B cell (primary cell): ENCODE data around the gene PCBP3. TPM values are rescaled to one million over a fixed set of nuclear protein-coding genes. Genes with fewer than 3 reads are reported as not detected.

Experiments
- ATAC-seq: fragments of 200-7000 bp; cut with Tn5 transposase; one replicate; pipeline ENCODE4 v1.10.0; 2021; ENCODE audit warnings: low read depth, mild to moderate bottlenecking, moderate number of reproducible peaks, moderate library complexity
- CTCF ChIA-PET: fragments of 350-600 bp; sonication (Branson Sonifier 250); formaldehyde crosslinking; loops from one replicate; lab custom pipeline; 2021; ENCODE audit warnings: antibody characterized with exemption, inconsistent platforms; lab: Charles Lee
- POLR2A ChIA-PET: fragments of 350-600 bp; sonication (Branson Sonifier 250); formaldehyde crosslinking; loops from one replicate; lab custom pipeline; 2021; ENCODE audit warnings: antibody characterized with exemption; lab: Charles Lee
- DNase-seq: peaks from one replicate; pipeline ENCODE4 v3.0.0; 2013
- H2AFZ ChIP-seq: 2 replicates; pipeline ENCODE4 v1.6.1; 2012; ENCODE audit warnings: mild to moderate bottlenecking, low read depth, low read length; ENCODE audit not compliant: insufficient read depth, poor library complexity, severe bottlenecking
- H3K27ac ChIP-seq, 2 donors: 1 replicate in 1 of 2; 2 replicates in 1 of 2; pipeline ENCODE4 v1.5.1; 2012 to 2013; ENCODE audit warnings: low read length in 2 of 2, mild to moderate bottlenecking in 2 of 2, moderate library complexity in 1 of 2
- H3K27me3 ChIP-seq, 4 experiments: fragments of 200-600 bp in 1 of 4; sonication (generic) in 1 of 4; replicated peaks in 1 of 4; 1 replicate in 2 of 4; 2 replicates in 2 of 4; pipeline versions ENCODE4 v1.6.1 to v1.7.0; 2013 to 2016; ENCODE audit warnings: low read length in 3 of 4, mild to moderate bottlenecking in 2 of 4, mixed read lengths in 1 of 4, moderate library complexity in 1 of 4; ENCODE audit not compliant: insufficient read depth in 4 of 4, control insufficient read depth in 3 of 4; ENCODE audit errors: control extremely low read depth in 1 of 4
- H3K36me3 ChIP-seq, 2 experiments: replicated peaks in 1 of 2; 1 replicate in 1 of 2; 2 replicates in 1 of 2; pipeline versions ENCODE4 v1.6.1 to v1.7.1; 2013; ENCODE audit warnings: low read length in 1 of 2; ENCODE audit not compliant: insufficient read depth in 2 of 2, control insufficient read depth in 1 of 2; ENCODE audit errors: control extremely low read depth in 1 of 2, extremely low read depth in 1 of 2
- H3K4me1 ChIP-seq, 2 donors: fragments of 200-600 bp in 1 of 2; sonication (generic) in 1 of 2; 1 replicate in 1 of 2; 2 replicates in 1 of 2; pipeline versions ENCODE4 v1.5.1 to v1.6.1; 2013 to 2017; ENCODE audit warnings: low read length in 2 of 2; ENCODE audit not compliant: control insufficient read depth in 2 of 2, insufficient read depth in 2 of 2
- H3K4me2 ChIP-seq: replicated peaks from 2 replicates; pipeline ENCODE3; 2012; ENCODE audit warnings: mild to moderate bottlenecking, low read depth, low read length; ENCODE audit not compliant: poor library complexity, severe bottlenecking
- H3K4me3 ChIP-seq, 5 experiments: fragments of 200-600 bp in 1 of 5; sonication (generic) in 1 of 5; 1 replicate in 3 of 5; 2 replicates in 2 of 5; pipeline versions ENCODE4 v1.5.1 to v1.7.0; 2011 to 2016; ENCODE audit warnings: low read length in 4 of 5, mild to moderate bottlenecking in 4 of 5, low read depth in 2 of 5, control low read depth in 1 of 5, moderate library complexity in 1 of 5; ENCODE audit not compliant: insufficient read depth in 1 of 5; ENCODE audit errors: control extremely low read depth in 1 of 5, extremely low read depth in 1 of 5
- H3K79me2 ChIP-seq: fragments of 200-600 bp; sonication (generic); one replicate; pipeline ENCODE4 v1.6.0; 2016; ENCODE audit warnings: low read length; ENCODE audit not compliant: control insufficient read depth, insufficient read depth
- H3K9ac ChIP-seq: fragments of 200-600 bp; sonication (generic); 2 replicates; pipeline ENCODE4 v1.6.1; 2017; ENCODE audit warnings: mild to moderate bottlenecking, low read length, moderate library complexity
- H3K9me3 ChIP-seq, 3 donors: one replicate each; pipeline versions ENCODE4 v1.6.1 to v1.7.1; 2013; ENCODE audit warnings: low read length in 2 of 3; ENCODE audit not compliant: control insufficient read depth in 2 of 3, insufficient read depth in 1 of 3; ENCODE audit errors: control extremely low read depth in 1 of 3
- H4K20me1 ChIP-seq: 2 replicates; pipeline ENCODE4 v1.6.0; 2012; ENCODE audit warnings: mild to moderate bottlenecking, low read length; ENCODE audit not compliant: insufficient read depth, control insufficient read depth, poor library complexity, severe bottlenecking
- H3K27ac Mint-ChIP-seq: one replicate; pipeline ENCODE4 v1.8.0; 2021; ENCODE audit warnings: mixed read lengths
- H3K27me3 Mint-ChIP-seq: one replicate; pipeline ENCODE4 v1.8.0; 2021; ENCODE audit warnings: mixed read lengths
- H3K4me1 Mint-ChIP-seq: one replicate; pipeline ENCODE4 v1.8.0; 2021; ENCODE audit warnings: mixed read lengths
- H3K4me3 Mint-ChIP-seq: one replicate; pipeline ENCODE4 v1.8.0; 2021; ENCODE audit warnings: mixed read lengths
- H3K9me3 Mint-ChIP-seq: one replicate; pipeline ENCODE4 v1.8.0; 2022; ENCODE audit warnings: mixed read lengths; ENCODE audit not compliant: insufficient read depth
- CTCF ChIP-seq: fragments of 200-600 bp; IDR thresholded peaks from one replicate; pipeline ENCODE4 v1.8.0; 2022; ENCODE audit warnings: antibody characterized with exemption, mild to moderate bottlenecking
- EZH2 ChIP-seq: IDR thresholded peaks from 2 replicates; pipeline ENCODE4 v1.6.1; 2012; ENCODE audit warnings: borderline replicate concordance, low read depth, mild to moderate bottlenecking, moderate library complexity, low read length; ENCODE audit not compliant: insufficient read depth, poor library complexity, severe bottlenecking
- WGBS: methylation state at CpG from one replicate; pipeline ENCODE4 v1.1.5; 2013; ENCODE audit warnings: missing lambda C conversion rate; ENCODE audit not compliant: insufficient coverage; 5-methylcytosine and 5-hydroxymethylcytosine counted together
- intact Hi-C: fragments of 100-400 bp; cut with micrococcal nuclease; formaldehyde crosslinking; loops from one replicate; pipeline ENCODE4 v1.10.0; 2022
- polyA plus RNA-seq: library from polyadenylated mRNA; depleted of rRNA; stranded (reverse); fragments of >200 nt; gene quantifications from 2 replicates; pipeline ENCODE4 v1.2.3, GENCODE V29; 2012
- total RNA-seq, 2 donors: library from RNA; stranded (reverse); fragments of 120-200 nt in 1 of 2; gene quantifications; 1 replicate in 1 of 2; 2 replicates in 1 of 2; pipeline versions ENCODE4 v1.2.3 to v1.2.4, GENCODE V29; 2013 to 2022

Gene PCBP3
- total and polyA plus RNA-seq, 2 donors (not counting 1 experiment from before 2014, with no cell fraction given), result 0.45 to 2.7 TPM

- ATAC-seq, result no peak
- Histone ChIP-seq H3K27ac (no peak overlapping the region), H4K20me1 (no peaks in the 10 kb centered on the region), H2AFZ (no peak overlapping the region), H3K9me3 (peaks cover 0 to 2% (median 0%) of the 10 kb centered on the region in 3 donors), H3K27me3 (peaks cover 0 to 3% (median 0%) of the 10 kb centered on the region in 4 experiments), H3K36me3 (no peaks in the 10 kb centered on the region), H3K4me2 (no peak overlapping the region), H3K4me1 (peaks cover 0 to 4% of the 10 kb centered on the region in 2 donors), H3K79me2 (no peaks in the 10 kb centered on the region), H3K4me3 (no peak overlapping the region), H3K9ac (no peak overlapping the region)
- Mint-ChIP-seq H3K4me1 (peaks cover 4% of the 10 kb centered on the region), H3K9me3 (no peaks in the 10 kb centered on the region), H3K27ac (no peak overlapping the region), H3K4me3 (no peak overlapping the region), H3K27me3 (no peaks in the 10 kb centered on the region)
- intact Hi-C loops, result no loop called here
- POLR2A ChIA-PET, result no interaction called here
- 97% methylated on average over 9 of the region's 11 CpGs for WGBS
- TF ChIP-seq EZH2 (no peak), CTCF (no peak)
- no peak for DNase-seq
- CTCF ChIA-PET, result no interaction called here
Measured at GRCh38 chr21:45873418-45873817, 229.9 kb downstream of the PCBP3 start.

- Mint-ChIP-seq H3K9me3 (no peaks in the 10 kb centered on the region), H3K27me3 (no peaks in the 10 kb centered on the region), H3K4me3 (no peak overlapping the region), H3K27ac (no peak overlapping the region), H3K4me1 (peaks cover 4% of the 10 kb centered on the region)
- Histone ChIP-seq H3K36me3 (no peaks in the 10 kb centered on the region), H3K27me3 (peaks cover 0 to 3% (median 0%) of the 10 kb centered on the region in 4 experiments), H3K27ac (no peak overlapping the region), H3K4me2 (no peak overlapping the region), H2AFZ (no peak overlapping the region), H3K79me2 (no peaks in the 10 kb centered on the region), H3K9me3 (peaks cover 0 to 2% (median 0%) of the 10 kb centered on the region in 3 donors), H3K9ac (no peak overlapping the region), H4K20me1 (no peaks in the 10 kb centered on the region), H3K4me1 (peaks cover 0 to 4% of the 10 kb centered on the region in 2 donors), H3K4me3 (no peak overlapping the region)
- no peak for TF ChIP-seq EZH2
- TF ChIP-seq CTCF, result no peak
- DNase-seq, result no peak
- WGBS, result 98% methylated on average over 14 of the region's 15 CpGs
- ChIA-PET POLR2A (no interaction called here), CTCF (no interaction called here)
- ATAC-seq, result no peak
- intact Hi-C loops, result no loop called here
Measured at GRCh38 chr21:45873866-45874265, 230.3 kb downstream of the PCBP3 start.
